AG20443 (cell line): ENCODE results near the gene SLC22A12.
"Not testable (repeated sequence)": the region's sequence is repeated elsewhere in the genome, so short reads cannot be mapped to it uniquely, and the experiment has no call there.

Experiments used
- DNase-seq: peaks from one replicate; pipeline ENCODE4 v3.0.0; 2012; ENCODE audit warnings: low spot score, mixed read lengths

The SLC22A12 gene

DNA sequence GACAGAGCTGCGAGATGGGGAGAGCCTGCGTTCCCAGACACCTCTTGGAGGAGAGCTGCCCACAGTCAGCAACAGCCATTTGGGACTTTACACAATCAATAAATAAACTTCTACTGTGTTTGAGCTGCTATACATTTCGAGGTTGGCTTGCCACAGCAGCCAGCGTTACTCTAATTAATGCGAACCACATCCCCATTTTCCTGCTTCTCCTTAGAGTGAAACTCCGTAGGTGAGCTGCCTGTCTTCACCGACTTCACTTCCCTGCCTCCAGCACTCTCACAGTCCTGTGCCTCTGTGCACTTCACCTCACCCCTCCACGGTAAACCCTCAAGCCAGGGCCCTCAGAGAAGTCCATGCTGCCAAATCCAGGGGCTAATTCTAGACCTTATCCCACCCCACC, 5.9 kb upstream of the SLC22A12 start:
- DNase-seq: no peak

DNA sequence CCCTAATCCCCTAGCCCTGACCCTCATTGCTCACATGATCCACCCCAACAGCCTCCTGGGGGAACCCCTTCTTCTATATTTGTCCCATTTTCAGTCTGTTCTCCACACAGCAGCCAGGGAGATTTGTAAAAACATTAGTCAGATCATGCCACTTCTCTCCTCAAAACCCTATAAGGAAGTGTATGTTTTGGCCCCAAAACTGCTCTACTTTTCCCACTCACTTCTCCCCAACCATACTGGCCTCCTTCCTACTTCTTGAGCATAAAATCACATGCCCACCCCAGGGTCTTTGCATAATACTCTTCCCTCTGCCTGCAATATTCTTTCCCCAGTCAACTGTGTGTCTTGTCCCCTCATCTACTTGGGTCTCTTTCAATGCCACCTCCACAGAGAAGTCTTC, 4.7 kb upstream of the SLC22A12 start:
- DNase-seq: no peak

DNA sequence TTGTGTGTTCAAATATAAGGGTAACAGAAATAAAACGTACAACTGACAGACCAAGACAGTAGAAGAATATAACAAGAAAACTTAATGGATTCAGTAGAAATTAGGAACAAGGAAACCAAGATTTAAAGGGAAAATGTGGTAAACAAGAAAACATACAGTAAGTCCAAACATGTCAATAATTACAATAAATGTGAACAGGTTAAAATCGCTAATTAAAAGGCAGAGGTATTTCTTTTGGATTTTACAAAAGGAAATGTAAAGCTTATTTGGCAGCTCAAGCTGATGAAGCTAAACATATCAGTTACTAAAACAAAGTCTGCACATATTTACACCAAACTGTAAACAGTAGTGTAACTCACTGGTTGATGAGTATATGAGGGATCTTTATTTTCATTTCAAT, 2.3 kb upstream of the SLC22A12 start:
- DNase-seq: no peak

DNA sequence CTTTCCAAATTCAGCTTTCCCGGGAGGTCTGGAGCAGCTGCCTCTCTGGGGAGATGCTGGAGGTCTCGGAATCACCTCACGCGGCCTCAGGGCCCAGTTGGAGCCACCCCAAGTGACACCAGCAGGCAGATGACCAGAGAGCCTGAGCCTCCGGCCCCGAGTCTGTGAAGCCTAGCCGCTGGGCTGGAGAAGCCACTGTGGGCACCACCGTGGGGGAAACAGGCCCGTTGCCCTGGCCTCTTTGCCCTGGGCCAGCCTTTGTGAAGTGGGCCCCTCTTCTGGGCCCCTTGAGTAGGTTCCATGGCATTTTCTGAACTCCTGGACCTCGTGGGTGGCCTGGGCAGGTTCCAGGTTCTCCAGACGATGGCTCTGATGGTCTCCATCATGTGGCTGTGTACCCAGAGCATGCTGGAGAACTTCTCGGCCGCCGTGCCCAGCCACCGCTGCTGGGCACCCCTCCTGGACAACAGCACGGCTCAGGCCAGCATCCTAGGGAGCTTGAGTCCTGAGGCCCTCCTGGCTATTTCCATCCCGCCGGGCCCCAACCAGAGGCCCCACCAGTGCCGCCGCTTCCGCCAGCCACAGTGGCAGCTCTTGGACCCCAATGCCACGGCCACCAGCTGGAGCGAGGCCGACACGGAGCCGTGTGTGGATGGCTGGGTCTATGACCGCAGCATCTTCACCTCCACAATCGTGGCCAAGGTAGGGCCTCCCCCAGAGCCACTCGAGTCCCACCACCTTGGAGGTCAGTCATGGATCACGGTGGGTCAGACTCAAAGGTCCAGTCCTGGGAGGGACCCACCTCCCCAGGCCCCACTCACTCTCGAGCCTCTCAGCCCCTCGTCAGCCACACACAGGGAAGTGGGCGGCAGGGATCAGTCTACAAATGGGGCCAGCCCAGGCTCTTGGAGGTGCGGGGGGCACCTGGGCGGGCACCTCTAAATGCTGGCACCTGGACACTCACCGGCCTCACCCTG, 525 bp downstream of the SLC22A12 start:
- DNase-seq: no peak

DNA sequence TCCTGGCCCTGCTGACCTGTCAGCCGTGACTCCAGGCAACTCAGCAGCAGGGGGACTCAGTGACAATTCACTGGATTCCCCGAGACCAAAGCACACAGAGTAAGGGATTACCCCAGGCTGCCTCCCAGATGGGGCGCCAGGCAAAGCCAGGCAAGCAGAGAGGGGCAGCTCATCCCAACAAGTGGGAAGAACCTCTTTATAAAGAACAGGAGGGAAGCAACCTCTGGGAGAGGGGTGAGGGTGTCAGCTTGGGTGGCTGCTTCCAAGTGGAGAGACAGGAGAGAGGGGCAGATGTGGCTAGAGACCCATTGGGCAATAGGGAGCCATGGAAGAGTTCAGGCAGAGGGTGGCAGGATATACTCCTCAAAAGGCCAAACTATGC, 1.2 kb downstream of the SLC22A12 start:
- DNase-seq: no peak

DNA sequence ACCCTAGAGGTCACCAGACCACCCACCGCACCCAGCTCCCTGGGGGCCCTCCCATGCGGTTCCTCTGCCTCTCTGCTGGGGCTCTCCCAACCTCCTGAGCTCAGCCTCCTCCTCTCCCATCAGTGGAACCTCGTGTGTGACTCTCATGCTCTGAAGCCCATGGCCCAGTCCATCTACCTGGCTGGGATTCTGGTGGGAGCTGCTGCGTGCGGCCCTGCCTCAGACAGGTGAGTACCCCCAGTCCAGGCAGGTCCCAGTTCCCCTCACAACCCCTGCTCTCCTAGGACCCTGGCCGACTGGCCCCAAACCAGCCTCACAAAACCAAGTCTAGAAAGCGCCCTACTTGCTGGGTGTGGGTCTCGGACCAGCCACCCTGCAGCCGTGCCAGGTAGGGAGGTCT, 1.6 kb downstream of the SLC22A12 start:
- no peak for DNase-seq

DNA sequence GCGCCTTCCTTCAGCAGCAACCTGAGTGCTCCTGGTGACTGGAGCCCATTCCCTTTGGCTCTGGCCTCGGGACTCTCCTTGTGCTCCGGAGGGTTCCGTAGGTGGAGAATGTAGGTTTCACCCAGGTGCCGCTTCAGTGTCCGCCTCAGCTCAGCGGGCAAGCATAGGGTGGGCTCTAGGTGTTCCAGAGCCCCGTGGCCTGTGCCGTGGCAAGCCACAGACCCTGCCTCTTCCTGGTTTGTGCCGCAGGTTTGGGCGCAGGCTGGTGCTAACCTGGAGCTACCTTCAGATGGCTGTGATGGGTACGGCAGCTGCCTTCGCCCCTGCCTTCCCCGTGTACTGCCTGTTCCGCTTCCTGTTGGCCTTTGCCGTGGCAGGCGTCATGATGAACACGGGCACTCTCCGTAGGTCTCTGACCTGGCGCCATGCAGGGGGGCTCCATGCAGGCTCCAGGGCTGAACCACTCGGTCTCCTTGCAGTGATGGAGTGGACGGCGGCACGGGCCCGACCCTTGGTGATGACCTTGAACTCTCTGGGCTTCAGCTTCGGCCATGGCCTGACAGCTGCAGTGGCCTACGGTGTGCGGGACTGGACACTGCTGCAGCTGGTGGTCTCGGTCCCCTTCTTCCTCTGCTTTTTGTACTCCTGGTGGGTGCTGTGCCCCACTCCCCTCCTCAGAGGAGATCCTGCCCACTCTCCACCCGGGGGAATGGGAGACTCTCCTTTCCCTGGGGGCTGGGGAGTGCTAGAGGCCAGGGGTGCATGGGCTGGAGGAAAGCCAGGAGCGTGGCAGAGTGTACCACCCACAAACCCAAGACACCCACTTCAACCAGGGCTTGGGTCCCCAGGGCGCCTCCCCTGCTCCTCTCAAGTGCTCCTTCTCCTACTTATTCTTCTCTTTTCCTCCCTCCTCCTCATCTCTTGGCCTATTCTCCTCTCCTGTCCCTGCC, 2.4 kb downstream of the SLC22A12 start:
- DNase-seq: no peak

DNA sequence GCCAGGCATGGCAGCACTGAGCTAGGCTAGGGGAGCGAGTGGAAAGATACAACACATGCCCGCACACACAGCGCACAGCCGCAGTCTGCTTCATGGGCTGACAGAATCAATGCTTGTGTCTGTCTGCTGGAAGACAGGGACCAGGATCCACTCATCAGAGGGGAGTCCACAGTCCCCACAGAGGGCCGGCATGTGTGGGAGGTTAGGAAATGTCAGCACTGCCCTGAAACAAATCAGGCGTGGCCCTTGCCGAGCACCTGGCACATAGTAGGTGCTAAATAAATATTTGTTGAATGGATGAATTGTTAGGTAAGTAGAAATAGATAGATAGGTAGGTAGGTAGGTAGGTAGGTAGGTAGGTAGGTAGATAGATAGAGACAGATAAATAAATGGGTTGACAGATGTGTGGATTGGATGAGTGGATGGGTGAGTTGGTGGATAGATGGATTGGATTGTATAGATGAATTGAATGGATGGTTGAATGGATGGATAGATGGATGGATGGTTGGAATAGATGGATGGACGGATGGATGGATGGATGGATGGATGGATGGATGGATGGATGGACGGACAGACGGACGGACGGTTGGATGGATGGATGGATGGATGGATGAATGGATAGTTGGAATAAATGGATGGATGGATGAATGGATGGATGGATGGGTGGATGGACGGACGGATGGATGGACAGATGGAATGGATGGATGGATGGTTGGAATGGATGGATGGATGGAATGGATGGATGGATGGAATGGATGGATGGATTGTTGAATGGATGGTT, 3.3 kb downstream of the SLC22A12 start:
- no peak for DNase-seq

DNA sequence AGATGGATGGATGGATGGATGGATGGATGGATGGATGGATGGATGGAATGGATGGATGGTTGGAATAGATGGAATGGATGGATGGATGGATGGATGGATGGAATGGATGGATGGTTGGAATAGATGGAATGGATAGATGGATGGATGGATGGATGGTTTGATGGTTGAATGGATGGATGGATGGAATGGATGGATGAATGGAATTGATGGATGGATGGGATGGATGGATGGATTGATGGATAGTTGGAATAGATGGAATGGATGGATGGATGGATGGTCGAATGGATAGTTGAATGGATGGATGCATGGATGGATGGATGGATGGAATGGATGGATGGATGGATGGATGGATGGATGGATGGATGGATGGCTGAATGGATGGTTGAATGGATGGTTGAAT, 4.9 kb downstream of the SLC22A12 start:
- DNase-seq: not testable (repeated sequence)

DNA sequence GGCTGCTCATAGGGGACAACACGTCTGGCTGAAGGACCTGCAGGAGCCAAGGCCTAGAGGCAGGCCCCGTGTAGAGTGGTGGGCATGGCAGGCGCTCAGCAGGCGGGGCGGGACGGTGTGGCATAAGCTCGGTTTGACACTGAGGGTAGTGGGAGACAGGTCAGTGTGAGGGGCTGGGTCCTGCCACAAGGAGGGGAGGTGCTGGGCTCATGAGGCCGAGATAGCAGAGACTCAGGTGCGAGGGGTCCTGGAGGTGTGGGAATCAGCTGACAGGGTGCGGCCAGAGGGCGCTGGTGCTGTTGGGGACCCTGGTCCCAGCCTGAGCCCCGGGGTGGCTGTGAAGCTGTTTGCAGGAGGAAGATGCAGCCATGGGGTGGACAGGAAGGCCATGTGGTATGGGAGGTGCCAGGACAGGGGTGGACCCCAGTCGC, 6.7 kb downstream of the SLC22A12 start:
- DNase-seq: no peak

DNA sequence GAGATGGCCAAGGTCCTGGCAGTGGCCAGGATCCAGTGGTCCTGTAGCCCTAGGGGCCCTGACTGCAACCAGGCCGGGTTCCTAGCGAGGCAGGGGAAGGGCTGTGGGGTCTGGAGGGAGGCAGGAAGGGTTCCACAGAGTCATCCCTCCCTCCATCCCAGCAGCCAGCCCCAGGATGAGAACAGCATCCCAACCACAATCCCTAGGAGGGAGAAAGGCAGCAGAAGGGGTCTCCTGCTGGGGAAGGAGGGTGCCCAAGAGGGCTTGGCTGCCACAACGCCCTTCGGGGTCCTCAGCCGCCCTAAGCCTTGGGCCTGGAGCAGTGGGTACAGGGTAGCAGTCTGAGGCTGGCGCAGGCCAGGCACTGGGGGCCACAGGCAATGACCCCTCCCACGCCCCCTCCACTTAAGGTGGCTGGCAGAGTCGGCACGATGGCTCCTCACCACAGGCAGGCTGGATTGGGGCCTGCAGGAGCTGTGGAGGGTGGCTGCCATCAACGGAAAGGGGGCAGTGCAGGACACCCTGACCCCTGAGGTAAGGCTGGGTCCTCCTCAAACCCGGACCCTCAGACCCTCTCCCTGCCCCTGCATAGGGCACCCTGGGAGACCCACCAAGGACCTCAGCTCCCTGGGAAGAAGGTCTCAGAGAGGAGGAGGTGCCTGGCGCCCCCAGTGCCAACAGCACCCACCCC, 7.2 kb downstream of the SLC22A12 start:
- no peak for DNase-seq

DNA sequence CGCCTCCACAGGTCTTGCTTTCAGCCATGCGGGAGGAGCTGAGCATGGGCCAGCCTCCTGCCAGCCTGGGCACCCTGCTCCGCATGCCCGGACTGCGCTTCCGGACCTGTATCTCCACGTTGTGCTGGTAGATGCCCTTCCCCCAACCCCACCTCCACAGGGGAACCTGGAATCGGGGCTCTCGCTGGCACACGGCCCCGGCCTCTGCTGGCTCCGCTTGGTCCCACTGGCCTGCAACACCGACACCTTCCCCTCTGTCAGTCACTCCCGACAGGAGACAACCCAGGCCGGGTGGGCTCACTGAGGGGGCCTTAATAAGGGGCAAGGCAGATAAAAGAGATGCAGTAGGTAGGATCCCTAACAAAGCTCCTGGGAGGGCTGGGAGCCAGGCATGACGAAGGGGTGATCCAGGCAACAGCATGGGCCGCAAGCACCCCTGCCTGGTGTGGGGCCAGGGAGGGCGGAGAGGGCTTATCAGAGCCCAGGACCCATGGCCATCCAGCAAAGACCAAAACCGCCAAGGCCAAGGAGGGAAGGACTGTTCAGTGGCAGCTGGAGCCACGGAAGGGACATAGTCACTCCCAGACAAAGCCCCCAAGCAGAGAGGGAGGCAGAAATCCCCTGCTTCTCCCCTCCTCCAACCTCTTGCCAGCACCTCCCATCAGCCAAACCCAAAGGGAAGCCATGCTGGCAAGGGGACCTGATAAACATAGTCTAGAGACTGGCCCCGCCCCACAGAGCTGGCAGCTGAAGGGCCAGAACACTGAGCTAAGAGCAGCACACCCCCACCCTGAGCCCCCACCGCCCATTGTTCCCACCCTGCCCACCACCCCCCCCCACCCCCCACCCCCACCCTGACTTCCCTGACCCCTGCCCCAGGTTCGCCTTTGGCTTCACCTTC, 8.0 kb downstream of the SLC22A12 start:
- DNase-seq: no peak

DNA sequence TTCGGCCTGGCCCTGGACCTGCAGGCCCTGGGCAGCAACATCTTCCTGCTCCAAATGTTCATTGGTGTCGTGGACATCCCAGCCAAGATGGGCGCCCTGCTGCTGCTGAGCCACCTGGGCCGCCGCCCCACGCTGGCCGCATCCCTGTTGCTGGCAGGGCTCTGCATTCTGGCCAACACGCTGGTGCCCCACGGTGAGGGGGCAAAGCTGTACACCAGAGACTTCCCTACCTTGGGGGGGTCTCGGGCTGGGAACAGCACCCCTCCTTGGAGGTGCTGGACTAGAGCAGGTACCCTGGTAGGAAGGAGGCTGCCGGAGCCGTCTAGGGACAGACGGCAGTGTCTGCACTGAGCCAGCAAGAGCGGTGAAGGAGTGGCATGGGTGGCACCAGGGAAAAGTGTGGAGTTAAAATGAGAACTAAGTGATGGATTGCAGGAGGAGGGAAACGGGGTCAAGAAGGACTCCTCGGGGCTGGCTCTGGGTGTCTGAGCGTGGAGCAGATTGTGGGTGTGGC, 8.7 kb downstream of the SLC22A12 start:
- DNase-seq: no peak

DNA sequence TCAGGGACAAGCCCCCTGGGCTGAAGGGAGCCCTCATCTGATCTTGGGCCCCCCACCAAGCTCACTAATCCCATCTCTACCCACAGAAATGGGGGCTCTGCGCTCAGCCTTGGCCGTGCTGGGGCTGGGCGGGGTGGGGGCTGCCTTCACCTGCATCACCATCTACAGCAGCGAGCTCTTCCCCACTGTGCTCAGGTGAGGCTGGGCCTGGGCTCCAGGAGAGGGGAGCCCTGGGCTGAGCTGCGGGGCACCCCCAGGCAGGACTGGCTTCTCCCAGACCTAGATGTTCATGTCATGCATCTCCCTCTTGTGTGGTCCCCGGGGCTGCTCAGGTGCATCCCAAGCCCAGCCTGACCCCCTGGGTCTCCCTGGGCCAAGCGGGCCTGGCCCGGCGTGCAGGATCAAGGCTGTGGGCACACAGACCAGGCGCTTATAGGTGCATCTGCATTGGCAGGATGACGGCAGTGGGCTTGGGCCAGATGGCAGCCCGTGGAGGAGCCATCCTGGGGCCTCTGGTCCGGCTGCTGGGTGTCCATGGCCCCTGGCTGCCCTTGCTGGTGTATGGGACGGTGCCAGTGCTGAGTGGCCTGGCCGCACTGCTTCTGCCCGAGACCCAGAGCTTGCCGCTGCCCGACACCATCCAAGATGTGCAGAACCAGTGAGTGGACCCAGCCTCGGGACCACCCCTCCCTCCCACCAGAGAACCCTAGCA, 9.4 kb downstream of the SLC22A12 start:
- DNase-seq: no peak

DNA sequence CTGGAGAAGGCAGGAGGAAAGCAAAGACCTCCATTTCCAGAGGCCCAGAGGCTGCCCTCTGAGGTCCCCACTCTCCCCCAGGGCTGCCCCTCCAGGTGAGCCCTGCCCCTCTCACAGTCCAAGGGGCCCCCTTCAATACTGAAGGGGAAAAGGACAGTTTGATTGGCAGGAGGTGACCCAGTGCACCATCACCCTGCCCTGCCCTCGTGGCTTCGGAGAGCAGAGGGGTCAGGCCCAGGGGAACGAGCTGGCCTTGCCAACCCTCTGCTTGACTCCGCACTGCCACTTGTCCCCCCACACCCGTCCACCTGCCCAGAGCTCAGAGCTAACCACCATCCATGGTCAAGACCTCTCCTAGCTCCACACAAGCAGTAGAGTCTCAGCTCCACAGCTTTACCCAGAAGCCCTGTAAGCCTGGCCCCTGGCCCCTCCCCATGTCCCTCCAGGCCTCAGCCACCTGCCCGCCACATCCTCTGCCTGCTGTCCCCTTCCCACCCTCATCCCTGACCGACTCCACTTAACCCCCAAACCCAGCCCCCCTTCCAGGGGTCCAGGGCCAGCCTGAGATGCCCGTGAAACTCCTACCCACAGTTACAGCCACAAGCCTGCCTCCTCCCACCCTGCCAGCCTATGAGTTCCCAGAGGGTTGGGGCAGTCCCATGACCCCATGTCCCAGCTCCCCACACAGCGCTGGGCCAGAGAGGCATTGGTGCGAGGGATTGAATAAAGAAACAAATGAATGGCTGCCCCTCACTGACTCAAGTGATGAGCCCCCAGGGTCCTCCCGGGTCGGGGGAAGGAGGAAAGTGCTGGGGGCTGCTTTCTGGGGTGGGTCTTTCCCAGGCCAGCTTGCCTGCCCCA, 10.8 kb downstream of the SLC22A12 start:
- DNase-seq: no peak

DNA sequence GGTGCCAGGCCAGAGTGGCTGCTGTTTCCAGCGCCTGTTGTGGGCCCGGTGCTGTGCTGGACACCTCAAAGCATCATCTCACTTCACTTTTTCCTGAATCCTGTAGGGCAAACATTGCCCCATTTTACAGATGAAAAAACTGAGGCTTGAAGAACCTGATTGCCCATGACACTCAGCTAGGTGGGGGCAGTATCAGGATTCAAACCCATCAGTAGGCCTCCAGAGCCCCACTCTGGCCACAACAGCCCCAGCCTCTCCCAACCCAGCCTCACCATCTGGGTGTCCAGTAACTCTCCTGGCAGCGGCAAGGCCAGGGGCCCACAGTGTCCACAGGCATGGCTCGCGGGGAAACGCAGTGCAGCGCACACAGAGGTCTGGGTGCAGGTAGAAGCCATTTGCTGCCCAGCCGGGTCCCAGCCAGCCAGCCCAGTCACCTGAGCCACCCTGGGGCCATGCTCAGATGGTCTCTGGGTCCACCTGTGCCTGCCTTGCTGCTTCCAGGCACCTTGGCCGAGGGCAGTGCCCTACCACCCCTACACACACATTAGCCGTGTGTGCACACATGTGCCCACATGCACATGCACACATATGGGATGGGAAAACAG, 11.5 kb downstream of the SLC22A12 start:
- no peak for DNase-seq

DNA sequence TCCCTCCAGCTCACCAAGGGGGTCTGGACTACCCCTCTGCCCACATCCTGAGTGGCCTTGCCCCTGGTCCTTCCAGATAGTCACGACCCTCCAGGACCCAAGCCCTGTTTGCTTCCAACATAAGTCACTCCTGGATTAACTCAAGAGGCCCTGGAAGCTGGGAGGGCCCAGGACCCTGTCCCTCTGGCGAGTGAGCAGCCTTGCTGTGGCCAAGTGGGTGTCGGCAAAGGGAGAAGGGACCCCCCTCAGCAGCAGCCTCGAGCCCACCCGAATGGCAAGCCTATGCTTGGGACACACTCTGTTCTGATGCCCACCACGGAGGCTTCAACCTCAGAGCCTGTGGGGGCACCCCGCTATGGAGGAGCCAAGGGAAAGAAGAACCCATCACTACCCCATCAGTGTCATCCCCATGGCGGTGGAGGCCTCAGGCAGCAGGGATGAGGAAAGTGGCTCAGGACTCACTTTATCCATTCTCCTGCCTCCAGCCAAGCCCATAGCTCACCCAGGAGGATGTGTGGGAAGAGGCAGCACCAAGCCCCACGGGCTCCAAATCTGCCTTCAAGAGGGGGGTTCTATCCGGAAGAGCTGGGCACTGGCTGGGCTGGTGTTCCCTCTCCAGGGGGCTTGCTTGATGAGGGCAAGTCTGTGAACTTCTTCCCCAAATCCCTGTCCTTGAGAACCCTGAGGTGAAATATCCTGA, 12.5 kb downstream of the SLC22A12 start:
- DNase-seq: no peak
